Uterus (tissue), 2 donors: ENCODE measurements around the gene PSME3IP1.

ENCODE experiments used
- POLR2A ChIP-seq, 2 donors: fragments of 450-650 bp; IDR thresholded peaks; one replicate each; pipeline ENCODE4 v1.6.1; 2016; ENCODE audit warnings: antibody characterized with exemption in 2 of 2, mild to moderate bottlenecking in 1 of 2, moderate library complexity in 1 of 2
- TF ChIP-seq, protein P1 (sequence below), 4 experiments: fragments of 200-600 bp in 2 of 4; fragments of 450-650 bp in 2 of 4; sonication (generic) in 2 of 4; IDR thresholded peaks; one replicate each; pipeline ENCODE4 v1.5.1; 2016 to 2019; ENCODE audit warnings: antibody characterized with exemption in 4 of 4, mild to moderate bottlenecking in 2 of 4, moderate library complexity in 1 of 4

DNA sequence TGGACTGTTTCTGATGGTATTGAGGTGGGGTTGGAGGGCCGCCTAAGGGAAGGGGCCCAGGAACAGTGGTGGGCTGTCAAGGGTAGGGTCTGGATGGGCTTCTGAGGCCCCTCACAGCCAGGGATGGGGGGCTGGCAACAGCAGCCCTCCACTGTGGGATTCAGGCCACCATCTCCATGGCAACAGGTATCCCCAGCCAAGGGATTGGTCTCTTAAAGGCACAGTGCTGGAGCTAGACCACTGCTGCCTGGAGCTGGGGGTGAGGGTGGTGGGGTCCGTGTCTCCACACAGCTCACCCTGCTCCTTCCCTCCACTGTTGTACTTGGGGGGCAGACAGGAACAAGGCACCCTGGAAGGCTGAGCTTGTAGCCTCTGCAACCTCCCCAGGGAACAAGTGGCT lies 41.8 kb downstream of the PSME3IP1 start:
- TF ChIP-seq, protein P1, sequence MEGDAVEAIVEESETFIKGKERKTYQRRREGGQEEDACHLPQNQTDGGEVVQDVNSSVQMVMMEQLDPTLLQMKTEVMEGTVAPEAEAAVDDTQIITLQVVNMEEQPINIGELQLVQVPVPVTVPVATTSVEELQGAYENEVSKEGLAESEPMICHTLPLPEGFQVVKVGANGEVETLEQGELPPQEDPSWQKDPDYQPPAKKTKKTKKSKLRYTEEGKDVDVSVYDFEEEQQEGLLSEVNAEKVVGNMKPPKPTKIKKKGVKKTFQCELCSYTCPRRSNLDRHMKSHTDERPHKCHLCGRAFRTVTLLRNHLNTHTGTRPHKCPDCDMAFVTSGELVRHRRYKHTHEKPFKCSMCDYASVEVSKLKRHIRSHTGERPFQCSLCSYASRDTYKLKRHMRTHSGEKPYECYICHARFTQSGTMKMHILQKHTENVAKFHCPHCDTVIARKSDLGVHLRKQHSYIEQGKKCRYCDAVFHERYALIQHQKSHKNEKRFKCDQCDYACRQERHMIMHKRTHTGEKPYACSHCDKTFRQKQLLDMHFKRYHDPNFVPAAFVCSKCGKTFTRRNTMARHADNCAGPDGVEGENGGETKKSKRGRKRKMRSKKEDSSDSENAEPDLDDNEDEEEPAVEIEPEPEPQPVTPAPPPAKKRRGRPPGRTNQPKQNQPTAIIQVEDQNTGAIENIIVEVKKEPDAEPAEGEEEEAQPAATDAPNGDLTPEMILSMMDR (IDR thresholded peaks at IDR 0.05), result no peak
- no peak for TF ChIP-seq POLR2A (IDR thresholded peaks at IDR 0.05)
